Head of caudate nucleus (tissue), 42 donors: ENCODE measurements around the gene ZNF865.

Experiments used
- DNase-seq, 42 donors: peaks; one replicate each; pipeline versions ENCODE4 v3.0.0 to v3.0.0-alpha.2; 2020 to 2021; ENCODE audit warnings: mixed read lengths in 7 of 42
- intact Hi-C: fragments of 100-400 bp; cut with DNase I; formaldehyde crosslinking; loops from one replicate; pipeline ENCODE4 v1.15.0; 2022

The ZNF865 gene

GRCh38 chr19:55650602-55651230 is 45.3 kb downstream of the ZNF865 start:
- DNase-seq: no peak
- intact Hi-C loops: no loop called here

DNA sequence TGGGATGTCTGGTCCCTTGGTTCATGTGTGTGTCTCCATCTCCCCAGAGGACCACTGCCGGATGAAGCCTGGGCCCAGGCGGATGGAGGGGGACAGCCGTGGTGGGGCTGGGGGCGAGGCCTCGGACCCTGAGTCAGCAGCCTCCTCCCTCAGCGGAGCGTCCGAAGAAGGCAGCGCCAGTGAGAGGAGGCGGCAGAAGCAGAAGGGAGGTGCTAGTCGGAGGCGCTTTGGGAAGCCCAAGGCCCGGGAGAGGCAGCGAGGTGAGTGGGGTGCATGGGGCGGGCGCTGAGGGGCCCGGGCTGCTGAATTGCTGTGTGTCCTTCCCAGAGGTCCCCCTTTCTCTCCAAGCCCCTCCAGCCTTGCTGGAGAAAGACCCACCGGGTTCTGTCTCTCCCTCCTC is 45.8 kb downstream of the ZNF865 start:
- intact Hi-C loops: no loop called here
- DNase-seq: no peak

DNA sequence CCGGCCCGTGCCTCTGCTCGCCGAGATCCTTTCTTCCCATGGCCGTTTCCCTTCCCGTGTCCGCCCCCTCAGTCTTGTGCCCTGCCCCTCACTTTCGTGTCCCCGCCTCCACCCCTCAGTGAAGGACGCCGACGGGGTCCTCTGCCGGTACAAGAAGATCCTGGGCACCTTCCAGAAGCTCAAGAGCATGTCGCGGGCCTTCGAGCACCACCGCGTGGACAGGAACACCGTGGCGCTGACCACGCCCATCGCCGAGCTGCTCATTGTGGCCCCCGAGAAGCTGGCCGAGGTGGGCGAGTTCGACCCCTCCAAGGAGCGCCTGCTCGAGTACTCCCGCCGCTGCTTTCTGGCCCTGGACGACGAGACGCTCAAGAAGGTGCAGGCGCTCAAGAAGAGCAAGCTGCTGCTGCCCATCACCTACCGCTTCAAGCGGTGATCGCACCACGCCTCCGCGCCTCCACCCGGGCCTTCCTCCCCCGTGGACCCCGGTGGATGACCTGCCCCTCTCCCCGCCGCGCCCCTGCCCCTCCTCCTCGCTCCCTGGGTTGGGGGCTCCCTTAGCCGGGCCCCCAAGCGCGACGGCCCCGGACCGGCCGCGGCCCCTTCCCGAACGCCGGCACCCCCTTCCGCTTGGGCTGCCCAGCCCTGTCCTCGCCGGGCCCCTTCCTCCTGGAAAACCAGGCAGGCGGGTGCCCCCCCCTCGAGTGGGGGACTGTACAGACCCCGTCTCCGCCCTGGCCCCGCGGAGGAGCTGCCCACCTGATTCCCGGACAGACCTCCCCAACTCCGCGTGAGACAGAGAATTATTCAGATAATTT is 47.1 kb downstream of the ZNF865 start:
- DNase-seq: no peak

DNA sequence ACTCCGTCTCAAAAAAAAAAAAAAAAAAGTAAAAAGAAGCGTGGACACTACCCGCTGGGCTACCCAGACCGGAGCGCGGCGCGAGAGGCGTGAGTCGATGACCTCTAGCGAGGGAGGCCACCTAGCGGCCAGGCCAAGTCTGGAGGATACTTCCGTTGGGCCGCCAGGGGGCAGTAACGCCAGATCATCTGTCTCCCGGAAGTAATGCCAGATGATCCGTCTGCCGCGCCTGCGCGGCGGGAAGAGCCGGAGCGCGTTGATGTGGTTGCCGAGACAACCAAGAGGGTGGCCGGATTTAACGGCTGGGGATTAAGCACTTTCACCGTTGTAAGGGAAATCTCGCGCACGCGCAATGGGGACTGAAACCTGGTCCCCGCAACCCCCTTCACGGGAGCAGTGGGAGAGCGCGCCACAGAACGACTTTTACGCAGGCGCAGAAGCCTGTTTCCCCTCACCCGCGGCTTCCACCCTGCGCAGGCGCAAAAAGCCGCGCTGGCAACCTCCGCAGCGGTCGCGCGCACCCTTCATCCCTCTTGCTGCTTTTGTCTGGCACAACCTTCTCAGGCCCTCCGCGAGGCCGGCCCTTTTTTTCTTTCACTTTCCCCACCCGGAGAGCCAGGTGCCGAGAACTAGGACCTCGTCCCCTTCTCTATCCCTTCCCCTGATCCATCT is 48.3 kb downstream of the ZNF865 start:
- DNase-seq: peak; percentile 92 to 99 (median 98)
- intact Hi-C loops: loop anchor here (2.0 kb wide), 1 partner anchor 21 kb away; the partner anchor contains the start of gene EPN1

More for the DNA sequence above, 47.1 kb downstream of the ZNF865 start:
- intact Hi-C loops: no loop called here

- intact Hi-C loops: loop anchor here (2.0 kb wide), 1 partner anchor 20 kb away; the partner anchor contains the start of gene EPN1
- DNase-seq: peak; percentile 92 to 99 (median 98)
Measured at GRCh38 chr19:55654323-55654867, 48.9 kb downstream of the ZNF865 start.

GRCh38 chr19:55654868-55655647 is 49.6 kb downstream of the ZNF865 start, which contains the start of gene U2AF2:
Gene U2AF2 (plus strand): TSS chr19:55655035. CDS start chr19:55655105, 70 bp downstream.
- intact Hi-C loops: loop anchor here (2.0 kb wide), 1 partner anchor 20 kb away; the partner anchor contains the start of gene EPN1
- peak; percentile 86 to 98 (median 94) for DNase-seq

DNA sequence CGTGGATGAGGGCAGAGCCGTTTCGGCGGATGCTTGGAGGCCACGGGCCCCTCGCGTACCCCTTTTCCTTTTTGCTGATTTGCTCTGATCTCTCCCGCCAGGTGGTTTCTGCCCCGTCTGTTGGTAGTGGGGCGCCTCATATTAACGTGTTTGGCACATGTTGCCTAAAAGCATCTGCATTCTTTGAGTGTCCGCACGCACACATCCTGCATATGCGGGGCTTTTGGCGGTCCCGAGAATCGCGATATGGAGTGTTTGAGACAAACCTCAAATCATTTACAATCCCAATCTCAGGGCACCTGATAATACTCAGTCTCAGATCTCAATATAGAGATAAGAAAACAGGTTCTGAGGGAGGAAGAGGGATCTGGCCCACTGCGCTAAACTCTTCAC is 50.2 kb downstream of the ZNF865 start:
- intact Hi-C loops: loop anchor here (2.0 kb wide), 1 partner anchor 19 kb away; the partner anchor contains the start of gene EPN1
- DNase-seq: no peak

DNA sequence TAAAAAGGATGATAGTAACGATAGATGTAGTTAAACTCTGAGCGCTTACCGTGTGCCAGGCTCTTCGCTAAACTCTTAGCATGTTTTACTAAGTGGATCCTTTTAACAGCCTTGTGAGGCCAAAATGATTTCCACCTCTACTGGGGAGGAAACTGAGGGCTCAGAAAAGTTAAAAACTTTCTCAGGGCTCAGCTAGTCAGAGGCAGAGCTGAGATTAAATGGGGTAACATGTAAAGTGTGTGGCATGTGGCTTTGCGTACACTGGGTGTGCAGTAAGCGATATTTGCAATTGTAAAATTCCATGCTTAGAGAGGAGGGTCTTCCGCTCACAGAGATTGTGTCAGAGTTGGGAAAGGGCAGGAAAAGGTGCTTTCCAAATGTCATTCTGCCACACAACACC is 51.1 kb downstream of the ZNF865 start:
- no peak for DNase-seq
- intact Hi-C loops: no loop called here

- peak in 1 of 42 donors; percentile 21 for DNase-seq
- intact Hi-C loops: no loop called here
Measured at GRCh38 chr19:55656988-55657747, 51.7 kb downstream of the ZNF865 start.

- intact Hi-C loops: no loop called here
- DNase-seq: no peak
Measured at GRCh38 chr19:55658846-55659459, 53.5 kb downstream of the ZNF865 start.

DNA sequence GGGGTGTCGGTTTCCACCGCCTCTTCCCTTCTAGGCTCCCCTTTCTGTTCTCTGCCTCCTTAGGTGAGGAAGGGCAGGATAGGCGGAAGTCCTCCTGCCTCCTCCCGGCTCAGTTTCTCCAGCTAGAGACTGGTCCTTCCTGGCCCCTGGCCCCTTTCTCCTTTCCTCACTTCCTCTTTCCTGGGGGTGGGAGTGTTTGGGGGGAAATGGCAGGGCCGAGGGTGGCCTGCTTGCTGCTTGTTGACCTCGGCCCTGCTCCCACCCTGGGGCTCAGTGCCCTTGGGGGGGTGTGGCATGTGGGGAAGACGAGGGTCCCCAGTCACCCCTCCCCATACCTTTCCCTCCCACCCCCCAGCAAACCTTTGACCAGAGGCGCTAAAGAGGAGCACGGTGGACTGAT is 54.4 kb downstream of the ZNF865 start:
- intact Hi-C loops: no loop called here
- no peak for DNase-seq

DNA sequence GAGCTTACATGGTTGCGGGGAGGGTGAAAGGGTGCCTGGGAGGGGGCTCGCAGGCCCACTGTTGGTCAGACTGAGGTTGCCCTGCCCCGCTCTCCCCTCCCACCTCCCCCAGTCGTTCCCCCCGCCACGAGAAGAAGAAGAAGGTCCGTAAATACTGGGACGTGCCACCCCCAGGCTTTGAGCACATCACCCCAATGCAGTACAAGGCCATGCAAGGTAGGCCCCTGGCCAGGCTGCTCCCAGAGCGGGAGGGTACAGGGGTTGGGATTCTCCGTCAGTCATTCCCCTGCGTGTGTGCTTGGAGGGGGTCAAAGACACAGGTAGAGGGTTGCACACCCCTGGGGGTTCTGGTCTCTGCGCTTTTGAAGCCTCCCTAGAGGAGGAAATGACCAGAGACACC is 55.0 kb downstream of the ZNF865 start:
- intact Hi-C loops: no loop called here
- no peak for DNase-seq

DNA sequence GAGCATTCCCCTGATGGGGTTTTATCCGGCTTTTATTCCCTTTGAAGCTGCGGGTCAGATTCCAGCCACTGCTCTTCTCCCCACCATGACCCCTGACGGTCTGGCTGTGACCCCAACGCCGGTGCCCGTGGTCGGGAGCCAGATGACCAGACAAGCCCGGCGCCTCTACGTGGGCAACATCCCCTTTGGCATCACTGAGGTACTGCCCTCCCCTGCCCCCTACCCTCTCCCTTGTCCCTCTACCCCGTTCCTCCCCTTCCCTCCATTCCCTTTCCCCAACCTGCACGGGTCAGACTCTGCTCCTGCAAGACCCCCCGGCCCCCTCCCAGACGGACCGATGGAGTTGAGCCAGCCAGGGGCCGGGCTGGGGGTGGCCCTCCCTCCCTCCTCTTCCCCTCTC is 55.5 kb downstream of the ZNF865 start:
- DNase-seq: no peak
- intact Hi-C loops: no loop called here

GRCh38 chr19:55661826-55662225 is 56.4 kb downstream of the ZNF865 start:
- intact Hi-C loops: no loop called here
- no peak for DNase-seq

DNA sequence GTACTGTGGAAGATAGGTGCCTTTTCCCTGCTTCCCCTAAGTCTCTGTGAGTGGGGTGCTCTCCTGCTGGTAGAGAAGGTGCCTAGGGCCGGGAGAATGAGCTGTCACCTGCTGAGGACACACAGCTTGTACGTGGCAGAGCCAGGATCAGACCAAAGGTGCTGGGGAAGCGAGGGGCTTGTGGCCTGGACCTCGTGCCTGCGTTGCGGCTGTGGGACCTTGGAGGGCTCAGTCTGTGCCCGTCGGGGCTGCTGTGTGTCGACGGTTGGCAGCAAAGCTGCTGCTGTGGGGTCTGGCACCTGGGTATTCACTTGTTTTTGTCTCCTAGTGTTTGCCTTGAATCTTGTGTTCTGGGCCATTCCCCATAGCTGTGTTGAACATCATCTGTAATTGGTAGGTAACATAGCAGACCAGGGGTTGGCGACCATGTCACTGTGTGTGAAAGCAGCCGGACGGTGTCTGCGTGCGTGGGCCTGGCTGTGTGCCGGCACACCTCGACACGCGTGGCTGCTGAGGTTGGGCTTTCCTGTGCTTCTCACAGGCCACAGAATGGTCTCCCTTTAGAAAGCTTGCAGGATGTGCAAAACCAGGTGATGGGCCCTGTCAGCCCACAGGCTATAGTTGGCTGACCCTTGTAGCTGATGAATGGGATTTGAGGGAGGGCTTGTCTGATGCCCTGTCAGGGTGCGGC is 58.5 kb downstream of the ZNF865 start:
- no peak for DNase-seq
- intact Hi-C loops: no loop called here

GRCh38 chr19:55666343-55667005 is 61.0 kb downstream of the ZNF865 start:
- no peak for DNase-seq
- intact Hi-C loops: no loop called here
